H1 (cell line): Measurements from ENCODE around the gene MESD. TPM values are rescaled to one million over a fixed set of nuclear protein-coding genes. Genes with fewer than 3 reads are reported as not detected.

Experiments used
- CTCF ChIA-PET: fragments of 300-600 bp; sonication (Branson Sonifier 250); formaldehyde crosslinking; loops from one replicate; lab custom pipeline; 2021; ENCODE audit not compliant: partially characterized antibody; lab: Charles Lee
- POLR2A ChIA-PET: fragments of 300-600 bp; sonication (Branson Sonifier 250); formaldehyde crosslinking; loops from one replicate; lab custom pipeline; 2021; ENCODE audit warnings: inconsistent platforms; ENCODE audit not compliant: partially characterized antibody; lab: Charles Lee
- DNase-seq, 2 experiments: peaks; one replicate each; pipeline versions ENCODE4 v3.0.0 to v3.0.0-alpha.2; 2010 to 2022; ENCODE audit warnings: low spot score in 2 of 2, low read depth in 1 of 2, mixed read lengths in 1 of 2
- FAIRE-seq: peaks from 2 replicates; lab custom pipeline; 2011; peaks lifted over from hg19 to GRCh38; lab: Jason Lieb, UNC
- H2AFZ ChIP-seq: 2 replicates; pipeline ENCODE4 v1.8.1; 2012; ENCODE audit warnings: low read length, inconsistent platforms
- H2AK5ac ChIP-seq: 2 replicates; pipeline ENCODE4 v1.6.1; 2013; ENCODE audit warnings: low read depth, low read length
- H2BK120ac ChIP-seq: replicated peaks from 2 replicates; pipeline ENCODE3; 2013; ENCODE audit warnings: low read depth, low read length, inconsistent platforms
- H2BK12ac ChIP-seq: 2 replicates; pipeline ENCODE4 v1.6.1; 2013; ENCODE audit warnings: low read depth, low read length
- H2BK15ac ChIP-seq: 2 replicates; pipeline ENCODE4 v1.6.1; 2013; ENCODE audit warnings: low read length
- H2BK20ac ChIP-seq: 2 replicates; pipeline ENCODE4 v1.6.1; 2013; ENCODE audit warnings: low read length
- H2BK5ac ChIP-seq: 2 replicates; pipeline ENCODE4 v1.6.1; 2013; ENCODE audit warnings: low read depth, low read length
- H3K14ac ChIP-seq: 2 replicates; pipeline ENCODE4 v1.6.1; 2013; ENCODE audit warnings: inconsistent platforms; ENCODE audit not compliant: insufficient read length
- H3K18ac ChIP-seq: 2 replicates; pipeline ENCODE4 v1.6.1; 2013; ENCODE audit warnings: low read length; ENCODE audit errors: extremely low read depth
- H3K23ac ChIP-seq: 2 replicates; pipeline ENCODE4 v1.6.1; 2013; ENCODE audit warnings: inconsistent platforms; ENCODE audit not compliant: insufficient read length
- H3K23me2 ChIP-seq: 2 replicates; pipeline ENCODE4 v1.6.1; 2013; ENCODE audit warnings: low read depth, low read length
- H3K27ac ChIP-seq: 2 replicates; pipeline ENCODE4 v1.6.1; 2011; ENCODE audit warnings: low read depth, low read length, inconsistent platforms
- H3K27me3 ChIP-seq, 4 experiments: replicated peaks in 1 of 4; 1 replicate in 1 of 4; 2 replicates in 3 of 4; pipeline versions ENCODE4 v1.6.1 to v1.8.1; 2011 to 2013; ENCODE audit warnings: low read length in 3 of 4, mild to moderate bottlenecking in 3 of 4, inconsistent platforms in 2 of 4, mixed read lengths in 2 of 4, moderate library complexity in 1 of 4; ENCODE audit not compliant: control insufficient read depth in 3 of 4, insufficient read depth in 3 of 4; ENCODE audit errors: extremely low read depth in 1 of 4
- H3K36me3 ChIP-seq, 4 experiments: 2 replicates each; pipeline versions ENCODE4 v1.6.1 to v1.8.1; 2011 to 2013; ENCODE audit warnings: mild to moderate bottlenecking in 4 of 4, low read length in 3 of 4, moderate library complexity in 2 of 4, control low read depth in 1 of 4, inconsistent platforms in 1 of 4; ENCODE audit not compliant: insufficient read depth in 4 of 4, control insufficient read depth in 2 of 4
- H3K4ac ChIP-seq: replicated peaks from 2 replicates; pipeline ENCODE3; 2013; ENCODE audit warnings: low read length, low read depth, mixed read lengths, inconsistent platforms; ENCODE audit not compliant: insufficient read length
- H3K4me1 ChIP-seq, 4 experiments: replicated peaks in 1 of 4; 1 replicate in 1 of 4; 2 replicates in 3 of 4; pipeline versions ENCODE4 v1.6.1 to v1.8.1; 2011 to 2013; ENCODE audit warnings: low read length in 3 of 4, inconsistent platforms in 2 of 4, mixed read lengths in 1 of 4; ENCODE audit not compliant: insufficient read depth in 4 of 4, control insufficient read depth in 3 of 4
- H3K4me2 ChIP-seq, 2 experiments: 2 replicates each; pipeline versions ENCODE4 v1.6.1 to v1.8.1; 2011 to 2013; ENCODE audit warnings: low read depth in 2 of 2, low read length in 2 of 2, control low read depth in 1 of 2, inconsistent platforms in 1 of 2, mild to moderate bottlenecking in 1 of 2; ENCODE audit not compliant: insufficient read depth in 1 of 2
- H3K4me3 ChIP-seq, 4 experiments: fragments of 200-600, 300-600 bp in 1 of 4; sonication (generic), shearing (Covaris generic), sonication (Bioruptor Twin) in 1 of 4; 2 replicates each; pipeline versions ENCODE4 v1.5.1 to v1.8.1; 2011 to 2016; ENCODE audit warnings: low read length in 4 of 4, low read depth in 3 of 4, control low read depth in 2 of 4, inconsistent platforms in 2 of 4, mild to moderate bottlenecking in 2 of 4, mixed read lengths in 1 of 4, moderate library complexity in 1 of 4; ENCODE audit not compliant: insufficient read depth in 2 of 4; ENCODE audit errors: extremely low read depth in 1 of 4
- H3K56ac ChIP-seq: replicated peaks from 2 replicates; pipeline ENCODE3; 2013; ENCODE audit warnings: low read depth, mild to moderate bottlenecking, mixed read lengths, low read length, inconsistent platforms; ENCODE audit not compliant: insufficient read length
- H3K79me1 ChIP-seq: 2 replicates; pipeline ENCODE4 v1.6.1; 2013; ENCODE audit warnings: low read depth, low read length, control low read depth
- H3K79me2 ChIP-seq, 2 experiments: 2 replicates each; pipeline versions ENCODE4 v1.6.1 to v1.8.1; 2012 to 2013; ENCODE audit warnings: low read length in 2 of 2, mild to moderate bottlenecking in 2 of 2, inconsistent platforms in 1 of 2; ENCODE audit not compliant: insufficient read depth in 2 of 2, control insufficient read depth in 1 of 2
- H3K9ac ChIP-seq, 4 experiments: replicated peaks in 1 of 4; 1 replicate in 1 of 4; 2 replicates in 3 of 4; pipeline versions ENCODE4 v1.6.1 to v1.8.1; 2011 to 2013; ENCODE audit warnings: low read depth in 3 of 4, low read length in 3 of 4, control low read depth in 2 of 4, mild to moderate bottlenecking in 2 of 4, moderate library complexity in 2 of 4, inconsistent platforms in 1 of 4; ENCODE audit errors: extremely low read depth in 1 of 4
- H3K9me3 ChIP-seq, 2 experiments: 2 replicates each; pipeline versions ENCODE4 v1.6.1 to v1.8.1; 2012 to 2013; ENCODE audit warnings: mild to moderate bottlenecking in 2 of 2, moderate library complexity in 2 of 2, control low read depth in 1 of 2, inconsistent platforms in 1 of 2, low read depth in 1 of 2, low read length in 1 of 2, mixed read lengths in 1 of 2; ENCODE audit not compliant: insufficient read depth in 2 of 2
- H4K20me1 ChIP-seq, 2 experiments: replicated peaks in 1 of 2; 2 replicates each; pipeline versions ENCODE3 to v1.8.1; 2011 to 2013; ENCODE audit warnings: inconsistent platforms in 2 of 2, low read length in 2 of 2, mild to moderate bottlenecking in 1 of 2; ENCODE audit not compliant: insufficient read depth in 2 of 2, control insufficient read depth in 1 of 2
- H4K5ac ChIP-seq: 2 replicates; pipeline ENCODE4 v1.6.1; 2013; ENCODE audit warnings: low read length, low read depth, mixed read lengths, inconsistent platforms; ENCODE audit not compliant: insufficient read length
- H4K8ac ChIP-seq: 2 replicates; pipeline ENCODE4 v1.8.0; 2013; ENCODE audit warnings: mild to moderate bottlenecking, moderate library complexity, low read length, inconsistent platforms; ENCODE audit not compliant: insufficient read depth; ENCODE audit errors: extremely low read depth
- H4K91ac ChIP-seq: replicated peaks from 2 replicates; pipeline ENCODE3; 2013; ENCODE audit warnings: low read length, mixed read lengths, inconsistent platforms; ENCODE audit not compliant: insufficient read length
- BACH1 ChIP-seq: IDR thresholded peaks from 2 replicates; pipeline ENCODE4 v1.6.1; 2012; ENCODE audit warnings: low read length, improper control_type of control experiment
- CHD2 ChIP-seq: IDR thresholded peaks from 2 replicates; pipeline ENCODE4 v1.6.1; 2012; ENCODE audit warnings: low read length, improper control_type of control experiment
- E2F6 ChIP-seq: IDR thresholded peaks from 2 replicates; pipeline ENCODE4 v1.6.1; 2012; ENCODE audit warnings: inconsistent platforms
- EGR1 ChIP-seq: IDR thresholded peaks from 2 replicates; pipeline ENCODE4 v1.6.1; 2011; ENCODE audit warnings: low read depth, low read length, borderline replicate concordance
- JUN ChIP-seq: IDR thresholded peaks from 2 replicates; pipeline ENCODE4 v1.6.1; 2011; ENCODE audit warnings: low read depth, mild to moderate bottlenecking, improper control_type of control experiment, low read length
- MAFK ChIP-seq: IDR thresholded peaks from 2 replicates; pipeline ENCODE4 v1.6.1; 2012; ENCODE audit warnings: low read depth, mild to moderate bottlenecking, improper control_type of control experiment, low read length
- MAX ChIP-seq: IDR thresholded peaks from 2 replicates; pipeline ENCODE4 v1.6.1; 2012; ENCODE audit warnings: inconsistent platforms
- SP2 ChIP-seq: IDR thresholded peaks from 2 replicates; pipeline ENCODE4 v1.6.1; 2012; ENCODE audit warnings: mild to moderate bottlenecking, low read length, inconsistent platforms
- WGBS, 2 experiments: shearing (Covaris generic) in 1 of 2; methylation state at CpG; one replicate each; pipeline versions ENCODE4 v1.1.6 to v1.1.7; 2013 to 2015; ENCODE audit warnings: low lambda C conversion rate in 2 of 2, mixed read lengths in 2 of 2, inconsistent platforms in 1 of 2, low coverage in 1 of 2, missing lambda C conversion rate in 1 of 2; ENCODE audit not compliant: insufficient replicate concordance in 2 of 2, insufficient coverage in 1 of 2, insufficient read length in 1 of 2; ENCODE audit errors: extremely low coverage in 1 of 2, missing lambda C conversion rate in 1 of 2; 5-methylcytosine and 5-hydroxymethylcytosine counted together
- polyA plus RNA-seq, 7 experiments: library from polyadenylated mRNA; depleted of rRNA in 3 of 7; stranded (reverse) in 5 of 7; unstranded in 2 of 7; fragments of >200 nt in 5 of 7; fragments of 200-250 nt in 2 of 7; gene quantifications; 1 replicate in 5 of 7; 2 replicates in 1 of 7; 4 replicates in 1 of 7; pipeline versions ENCODE4 v1.2.1 to v1.2.3, GENCODE V29; 2011 to 2013; ENCODE audit warnings: missing spikeins in 2 of 7, mixed read lengths in 2 of 7
- total RNA-seq: library from RNA; stranded (reverse); fragmentation: NEBNext Ultra II Directional; extraction: Animal tissue kit (Norgen Biotek cat#: 25700); gene quantifications from 2 replicates; pipeline ENCODE4 v1.2.1, GENCODE V29; 2021

Gene MESD
- total and polyA plus RNA-seq, 2 of the 8 experiments (the other 6 are each of a cell fraction or from before 2014, with no cell fraction given) = 11.0 to 28.3 TPM

DNA sequence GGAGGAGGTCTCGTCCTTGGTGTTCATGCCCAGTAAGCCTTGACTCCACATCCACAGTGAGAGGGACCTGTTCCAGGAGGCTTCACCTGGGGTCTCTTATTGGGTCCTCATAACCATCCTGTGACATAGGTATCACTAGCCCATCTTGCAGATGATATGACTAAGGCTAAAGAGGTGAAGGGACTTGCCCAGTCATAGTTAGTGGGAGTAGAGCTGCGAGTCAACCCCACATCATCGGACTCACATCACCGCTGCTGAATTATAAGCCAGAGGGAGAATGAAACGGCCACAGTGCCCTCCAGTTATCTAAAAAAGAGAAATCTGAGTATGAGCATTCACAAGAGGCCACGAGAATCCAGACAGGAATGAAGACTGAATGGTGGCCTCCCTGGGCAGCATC, 66.0 kb downstream of the MESD start:
- DNase-seq (no peak), FAIRE-seq (no peak)
- H3K36me3 ChIP-seq = no peaks in the 10 kb centered on the region
- no peaks in the 10 kb centered on the region for H4K20me1 ChIP-seq
- H3K4me2 ChIP-seq = no peak overlapping the region
- no peak for TF ChIP-seq E2F6
- no peak for TF ChIP-seq JUN
- TF ChIP-seq BACH1 = no peak
- TF ChIP-seq MAFK = no peak
- no peak for TF ChIP-seq SP2
- TF ChIP-seq MAX = no peak
- TF ChIP-seq EGR1 = no peak
- TF ChIP-seq CHD2 = no peak
- H3K27ac ChIP-seq = no peak overlapping the region
- no peaks in the 10 kb centered on the region for H3K4me1 ChIP-seq
- H2BK120ac ChIP-seq = no peak overlapping the region
- POLR2A ChIA-PET = no interaction called here
- no peak overlapping the region for H4K91ac ChIP-seq
- no peak overlapping the region for H4K8ac ChIP-seq
- no peak overlapping the region for H2AFZ ChIP-seq
- H3K14ac ChIP-seq = no peak overlapping the region
- no peak overlapping the region for H3K4ac ChIP-seq
- H3K9ac ChIP-seq = no peak overlapping the region
- WGBS, 2 experiments = 92% methylated on average over 6 of the region's 6 CpGs; no CpG with 5 or more reads in 1 of the 2 experiments
- no peak overlapping the region for H2BK5ac ChIP-seq
- H2BK12ac ChIP-seq = no peak overlapping the region
- no peak overlapping the region for H2BK15ac ChIP-seq
- CTCF ChIA-PET = interaction anchor here (1.3 to 5.0 kb wide), 6 partner anchors 9 to 77 kb away, joined by 3 to 28 read pairs (median 4); no protein-coding TSS in a partner anchor
- no peaks in the 10 kb centered on the region for H3K9me3 ChIP-seq
- no peaks in the 10 kb centered on the region for H3K79me1 ChIP-seq
- no peak overlapping the region for H2BK20ac ChIP-seq
- no peaks in the 10 kb centered on the region for H3K79me2 ChIP-seq
- no peak overlapping the region for H4K5ac ChIP-seq
- H3K23me2 ChIP-seq = no peaks in the 10 kb centered on the region
- no peak overlapping the region for H3K4me3 ChIP-seq
- no peak overlapping the region for H3K23ac ChIP-seq
- no peak overlapping the region for H3K56ac ChIP-seq
- H3K18ac ChIP-seq = no peak overlapping the region
- no peaks in the 10 kb centered on the region; a peak in 1 of 7 replicates for H3K27me3 ChIP-seq
- H2AK5ac ChIP-seq = no peak overlapping the region
